Mesothelial cell of epicardium (in vitro differentiated cells): ENCODE measurements around the gene SAPCD1. TPM values are rescaled to one million over a fixed set of nuclear protein-coding genes. Genes with fewer than 3 reads are reported as not detected.
"Not testable (repeated sequence)": the region's sequence is repeated elsewhere in the genome, so short reads cannot be mapped to it uniquely, and the experiment has no call there.

Experiments
- DNase-seq, 2 experiments: peaks; one replicate each; pipeline ENCODE4 v3.0.0; 2021; ENCODE audit warnings: low spot score in 2 of 2; ENCODE audit not compliant: unreplicated experiment in 2 of 2
- H3K27ac Mint-ChIP-seq: 2 replicates; pipeline ENCODE4 v1.8.0; 2021; ENCODE audit warnings: mixed read lengths
- H3K27me3 Mint-ChIP-seq: 2 replicates; pipeline ENCODE4 v1.8.0; 2021; ENCODE audit warnings: low read depth, mixed read lengths
- H3K36me3 Mint-ChIP-seq: 2 replicates; pipeline ENCODE4 v1.8.0; 2021; ENCODE audit warnings: mixed read lengths
- H3K4me1 Mint-ChIP-seq: 2 replicates; pipeline ENCODE4 v1.8.0; 2021; ENCODE audit warnings: mixed read lengths
- H3K4me3 Mint-ChIP-seq: 2 replicates; pipeline ENCODE4 v1.8.0; 2021; ENCODE audit warnings: mild to moderate bottlenecking, moderate library complexity, mixed read lengths
- H3K9me3 Mint-ChIP-seq: 2 replicates; pipeline ENCODE4 v1.8.0; 2021; ENCODE audit warnings: mixed read lengths
- CTCF ChIP-seq: fragments of 200-600 bp; sonication (generic); IDR thresholded peaks from one replicate; pipeline ENCODE4 v1.5.0; 2021; ENCODE audit warnings: antibody characterized with exemption; ENCODE audit not compliant: unreplicated experiment
- total RNA-seq: library from RNA; stranded (reverse); gene quantifications from 3 replicates; pipeline ENCODE4 v1.2.1, GENCODE V29; 2021

Gene SAPCD1
- total RNA-seq, 1 donor from 2014 or later: 12.8 TPM

GRCh38 chr6:31806470-31807272 is 44.2 kb downstream of the SAPCD1 start, which contains the start of gene LSM2:
TSS of gene LSM2 (minus strand) at chr6:31806966. CDS start at chr6:31806757, 209 bp downstream.
- H3K36me3 Mint-ChIP-seq: no peaks in the 10 kb centered on the region
- H3K9me3 Mint-ChIP-seq: no peaks in the 10 kb centered on the region
- peak within 1 kb of the TSS; percentile 84 for H3K4me3 Mint-ChIP-seq

GRCh38 chr6:31808599-31808998 is 46.1 kb downstream of the SAPCD1 start:
- H3K9me3 Mint-ChIP-seq, DNase-seq, H3K4me3 Mint-ChIP-seq, H3K27me3 Mint-ChIP-seq, H3K36me3 Mint-ChIP-seq: not testable (repeated sequence)
- Mint-ChIP-seq H3K4me1 (peaks cover 16% of the 10 kb centered on the region), H3K27ac (peak overlapping the region; percentile 75)

More at GRCh38 chr6:31806470-31807272, 44.2 kb downstream of the SAPCD1 start, which contains the start of gene LSM2:
- Mint-ChIP-seq H3K27me3 (no peaks in the 10 kb centered on the region), H3K4me1 (peaks cover 11% of the 10 kb centered on the region), H3K27ac (peak within 1 kb of the TSS; percentile 94)
- TF ChIP-seq CTCF: no peak
- DNase-seq: peak; percentile 99

GRCh38 chr6:31811645-31812044 is 49.2 kb downstream of the SAPCD1 start:
- no peaks in the 10 kb centered on the region for H3K9me3 Mint-ChIP-seq
- no peaks in the 10 kb centered on the region for H3K36me3 Mint-ChIP-seq
- peaks cover 22% of the 10 kb centered on the region for H3K4me1 Mint-ChIP-seq
- H3K27me3 Mint-ChIP-seq: no peaks in the 10 kb centered on the region
- no peak for TF ChIP-seq CTCF
- no peak for DNase-seq
- H3K4me3 Mint-ChIP-seq: no peak overlapping the region
- no peak overlapping the region for H3K27ac Mint-ChIP-seq

DNA sequence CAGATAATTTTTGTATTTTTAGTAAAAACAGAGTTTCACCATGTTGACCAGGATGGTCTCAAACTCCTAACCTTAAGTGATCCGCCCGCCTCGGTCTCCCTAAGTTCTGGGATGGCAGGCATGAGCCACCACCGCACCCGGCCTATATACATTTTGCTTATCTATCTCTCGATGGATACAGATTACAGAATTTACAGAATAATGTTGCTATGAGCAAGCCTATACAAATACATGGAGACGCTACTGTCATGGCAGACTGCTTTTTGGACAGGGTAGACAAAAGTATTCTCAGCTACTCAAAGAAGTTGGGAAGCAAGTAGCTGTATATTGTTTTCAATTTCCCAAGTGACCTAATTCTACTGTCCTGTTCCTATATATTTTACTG is 51.0 kb downstream of the SAPCD1 start:
- no peak for TF ChIP-seq CTCF
- H3K4me3 Mint-ChIP-seq: no peak overlapping the region
- DNase-seq: no peak
- peaks cover 27% of the 10 kb centered on the region for H3K4me1 Mint-ChIP-seq
- H3K27ac Mint-ChIP-seq: peak overlapping the region; percentile 98
- peaks cover 4% of the 10 kb centered on the region for H3K9me3 Mint-ChIP-seq
- H3K27me3 Mint-ChIP-seq: no peaks in the 10 kb centered on the region
- peaks cover 8% of the 10 kb centered on the region for H3K36me3 Mint-ChIP-seq

Other genes starting within 250 kb of the SAPCD1 start
- gene MCCD1, start 233.7 kb upstream of the SAPCD1 start, total RNA-seq: not detected in 3 replicates
- gene DDX39B, start 220.7 kb upstream of the SAPCD1 start, total RNA-seq: 635 to 649 TPM (median 647 TPM) in 3 replicates
- 2.2 to 2.7 TPM (median 2.5 TPM) in 3 replicates for gene ATP6V1G2, start 216.0 kb upstream of the SAPCD1 start, total RNA-seq
- gene NFKBIL1, start 215.0 kb upstream of the SAPCD1 start, total RNA-seq: 27.7 to 28.2 TPM (median 28.1 TPM) in 3 replicates
- 0.16 to 0.18 TPM in 2 of 3 replicates, not detected in the other for gene LTA, start 190.4 kb upstream of the SAPCD1 start, total RNA-seq
- 0.52 to 0.60 TPM (median 0.60 TPM) in 3 replicates for gene TNF, start 187.1 kb upstream of the SAPCD1 start, total RNA-seq
- gene LTB, start 180.2 kb upstream of the SAPCD1 start, total RNA-seq: 0.32 TPM in 1 of 3 replicates, not detected in the others
- 0.60 to 0.77 TPM in 2 of 3 replicates, not detected in the other for gene LST1, start 176.4 kb upstream of the SAPCD1 start, total RNA-seq
- gene NCR3, start 169.7 kb upstream of the SAPCD1 start, total RNA-seq: not detected in 3 replicates
- 5.1 to 6.0 TPM (median 5.1 TPM) in 3 replicates for gene AIF1, start 147.4 kb upstream of the SAPCD1 start, total RNA-seq
- gene PRRC2A, start 141.9 kb upstream of the SAPCD1 start, total RNA-seq: 273 to 290 TPM (median 288 TPM) in 3 replicates
- 327 to 338 TPM (median 338 TPM) in 3 replicates for gene BAG6, start 110.0 kb upstream of the SAPCD1 start, total RNA-seq
- 2.4 to 3.4 TPM (median 3.1 TPM) in 3 replicates for gene APOM, start 106.8 kb upstream of the SAPCD1 start, total RNA-seq
- 19.0 to 19.3 TPM (median 19.2 TPM) in 3 replicates for gene C6orf47, start 101.9 kb upstream of the SAPCD1 start, total RNA-seq
- 12.7 to 14.8 TPM (median 14.3 TPM) in 3 replicates for gene GPANK1, start 97.7 kb upstream of the SAPCD1 start, total RNA-seq
- gene CSNK2B, start 96.6 kb upstream of the SAPCD1 start, total RNA-seq: 155 to 157 TPM (median 157 TPM) in 3 replicates
- 34.2 to 37.5 TPM (median 36.5 TPM) in 3 replicates for gene LY6G5B, start 92.7 kb upstream of the SAPCD1 start, total RNA-seq
- 1.5 to 2.3 TPM (median 2.3 TPM) in 3 replicates for gene LY6G5C, start 81.6 kb upstream of the SAPCD1 start, total RNA-seq
- gene ABHD16A, start 59.3 kb upstream of the SAPCD1 start, total RNA-seq: 54.1 to 55.4 TPM (median 54.6 TPM) in 3 replicates
- not detected in 3 replicates for gene LY6G6F, start 55.8 kb upstream of the SAPCD1 start, total RNA-seq
- 0.67 to 1.8 TPM (median 0.82 TPM) in 3 replicates for gene LY6G6D, start 47.3 kb upstream of the SAPCD1 start, total RNA-seq
- 0.89 to 1.4 TPM (median 1.3 TPM) in 3 replicates for gene LY6G6C, start 40.9 kb upstream of the SAPCD1 start, total RNA-seq
- 0.16 to 0.33 TPM (median 0.25 TPM) in 3 replicates for gene MPIG6B, start 39.3 kb upstream of the SAPCD1 start, total RNA-seq
- 142 to 144 TPM (median 143 TPM) in 3 replicates for gene DDAH2, start 33.4 kb upstream of the SAPCD1 start, total RNA-seq
- gene CLIC1, start 26.1 kb upstream of the SAPCD1 start, total RNA-seq: 133 to 139 TPM (median 136 TPM) in 3 replicates
- gene MSH5, start 22.7 kb upstream of the SAPCD1 start, total RNA-seq: 38.6 to 48.2 TPM (median 42.9 TPM) in 3 replicates
- gene VWA7, start 14.7 kb downstream of the SAPCD1 start, total RNA-seq: 1.5 to 1.8 TPM (median 1.6 TPM) in 3 replicates
- gene VARS1, start 33.1 kb downstream of the SAPCD1 start, total RNA-seq: 82.8 to 90.4 TPM (median 83.8 TPM) in 3 replicates
- 55.8 to 58.2 TPM (median 57.0 TPM) in 3 replicates for gene LSM2, start 44.3 kb downstream of the SAPCD1 start, total RNA-seq
- 1.7 to 2.2 TPM (median 2.1 TPM) in 3 replicates for gene HSPA1L, start 52.6 kb downstream of the SAPCD1 start, total RNA-seq
- gene HSPA1A, start 52.9 kb downstream of the SAPCD1 start, total RNA-seq: 61.3 to 70.1 TPM (median 61.7 TPM) in 3 replicates
- 105 to 109 TPM (median 108 TPM) in 3 replicates for gene HSPA1B, start 65.1 kb downstream of the SAPCD1 start, total RNA-seq
- 23.2 to 24.7 TPM (median 24.4 TPM) in 3 replicates for gene NEU1, start 100.2 kb downstream of the SAPCD1 start, total RNA-seq
- 0.40 to 0.94 TPM (median 0.66 TPM) in 3 replicates for gene SLC44A4, start 116.3 kb downstream of the SAPCD1 start, total RNA-seq
- gene EHMT2, start 135.0 kb downstream of the SAPCD1 start, total RNA-seq: 127 to 135 TPM (median 129 TPM) in 3 replicates
- gene ZBTB12, start 139.4 kb downstream of the SAPCD1 start, total RNA-seq: 35.3 to 37.1 TPM (median 35.9 TPM) in 3 replicates
- gene C2, start 165.1 kb downstream of the SAPCD1 start, total RNA-seq: 1.6 to 2.9 TPM (median 2.7 TPM) in 3 replicates
- gene CFB, start 183.4 kb downstream of the SAPCD1 start, total RNA-seq: 1.4 to 2.4 TPM (median 1.8 TPM) in 3 replicates
- gene NELFE, start 196.3 kb downstream of the SAPCD1 start, total RNA-seq: 55.5 to 60.0 TPM (median 59.8 TPM) in 3 replicates
- 78.6 to 84.3 TPM (median 82.0 TPM) in 3 replicates for gene SKIC2, start 196.5 kb downstream of the SAPCD1 start, total RNA-seq
- 25.2 to 28.1 TPM (median 26.1 TPM) in 3 replicates for gene DXO, start 209.5 kb downstream of the SAPCD1 start, total RNA-seq
- gene C4A, start 219.4 kb downstream of the SAPCD1 start, total RNA-seq: 12.0 to 15.3 TPM (median 12.3 TPM) in 3 replicates